ENCODE data around the gene CALN1.

DNA sequence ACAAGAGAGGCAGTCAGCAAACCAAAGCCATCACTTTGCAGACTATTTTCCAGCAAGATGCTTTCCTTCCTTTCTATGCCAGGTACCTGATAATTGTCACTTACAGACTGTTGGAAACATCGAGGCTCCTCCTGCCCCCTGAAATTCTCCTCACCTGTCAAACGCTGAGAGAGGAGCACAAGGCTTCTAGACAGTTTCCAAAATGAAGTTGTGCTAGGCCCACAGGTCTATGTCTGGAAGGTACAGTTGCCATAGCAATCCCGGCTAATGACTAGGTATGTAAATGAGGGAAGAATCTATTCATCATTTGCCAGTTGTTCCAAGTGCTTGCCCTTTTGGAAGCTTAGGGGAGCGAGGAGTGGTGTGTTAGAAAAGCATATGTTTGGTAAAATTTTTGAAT lies 334.4 kb downstream of the CALN1 start:
- TF ChIP-seq POLR2AphosphoS5 (IDR thresholded peaks at IDR 0.05): no peak
- TF ChIP-seq, protein P1, sequence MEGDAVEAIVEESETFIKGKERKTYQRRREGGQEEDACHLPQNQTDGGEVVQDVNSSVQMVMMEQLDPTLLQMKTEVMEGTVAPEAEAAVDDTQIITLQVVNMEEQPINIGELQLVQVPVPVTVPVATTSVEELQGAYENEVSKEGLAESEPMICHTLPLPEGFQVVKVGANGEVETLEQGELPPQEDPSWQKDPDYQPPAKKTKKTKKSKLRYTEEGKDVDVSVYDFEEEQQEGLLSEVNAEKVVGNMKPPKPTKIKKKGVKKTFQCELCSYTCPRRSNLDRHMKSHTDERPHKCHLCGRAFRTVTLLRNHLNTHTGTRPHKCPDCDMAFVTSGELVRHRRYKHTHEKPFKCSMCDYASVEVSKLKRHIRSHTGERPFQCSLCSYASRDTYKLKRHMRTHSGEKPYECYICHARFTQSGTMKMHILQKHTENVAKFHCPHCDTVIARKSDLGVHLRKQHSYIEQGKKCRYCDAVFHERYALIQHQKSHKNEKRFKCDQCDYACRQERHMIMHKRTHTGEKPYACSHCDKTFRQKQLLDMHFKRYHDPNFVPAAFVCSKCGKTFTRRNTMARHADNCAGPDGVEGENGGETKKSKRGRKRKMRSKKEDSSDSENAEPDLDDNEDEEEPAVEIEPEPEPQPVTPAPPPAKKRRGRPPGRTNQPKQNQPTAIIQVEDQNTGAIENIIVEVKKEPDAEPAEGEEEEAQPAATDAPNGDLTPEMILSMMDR (IDR thresholded peaks at IDR 0.05): no peak
- TF ChIP-seq POLR2A (IDR thresholded peaks at IDR 0.05): no peak
- no peak for TF ChIP-seq EP300 (IDR thresholded peaks at IDR 0.05)
